ENCODE data around the gene ANKS6. TPM values are rescaled to one million over a fixed set of nuclear protein-coding genes. Genes with fewer than 3 reads are reported as not detected.

Gene ANKS6
- total RNA-seq, 1 experiment from 2014 or later = 19.6 TPM

GRCh38 chr9:98834386-98834785 lies 38.0 kb upstream of the ANKS6 start:
- Histone ChIP-seq H3K27me3 (ENCODE audit: control insufficient read depth, insufficient read depth, low read length) (no peaks in the 10 kb centered on the region), H3K27ac (ENCODE audit: low read length) (no peak overlapping the region), H3K4me1 (ENCODE audit: control insufficient read depth, insufficient read depth, low read length) (no peaks in the 10 kb centered on the region), H3K4me3 (ENCODE audit: low read depth in 2 of 2, low read length in 2 of 2) (no peak overlapping the region), H3K36me3 (ENCODE audit: control insufficient read depth, insufficient read depth, low read length) (no peaks in the 10 kb centered on the region), H3K9me3 (ENCODE audit: control insufficient read depth, insufficient read depth, low read depth, low read length) (no peaks in the 10 kb centered on the region)
- ChIA-PET CTCF (interaction anchor here (0.7 kb wide), 1 partner anchor 251 kb away, joined by 4 read pairs; no protein-coding TSS in a partner anchor), POLR2A (no interaction called here)
- ATAC-seq (no peak), DNase-seq (ENCODE audit: low read depth, low spot score) (no peak)
- intact Hi-C loops (cut with micrococcal nuclease; ENCODE audit: unreplicated experiment) = no loop called here
- no peak for TF ChIP-seq REST (IDR thresholded peaks at IDR 0.05; ENCODE audit: insufficient read depth in 1 of 2, low read depth in 2 of 2, low read length in 1 of 2)
- no peak for TF ChIP-seq TCF7L2 (IDR thresholded peaks at IDR 0.05; ENCODE audit: low read depth, low read length)
- TF ChIP-seq SIN3A (IDR thresholded peaks at IDR 0.05; ENCODE audit: borderline replicate concordance, insufficient read depth, low read depth, low read length) = no peak
- TF ChIP-seq CTCF (IDR thresholded peaks at IDR 0.05) = no peak
- TF ChIP-seq POLR2AphosphoS5 (IDR thresholded peaks at IDR 0.05; ENCODE audit: low read depth, low read length) = no peak
- in situ Hi-C loops (cut with HindIII; ENCODE audit: low pct_unique_long_range_greater_than_20kb, low sequenced_read_pairs) = no loop called here
- no TSS peak for BruUV-seq (replicated peaks)

- in situ Hi-C loops (cut with HindIII; ENCODE audit: low pct_unique_long_range_greater_than_20kb, low sequenced_read_pairs) = no loop called here
- POLR2A ChIA-PET = no interaction called here
- Histone ChIP-seq H3K27ac (ENCODE audit: low read length) (no peak overlapping the region), H3K4me1 (ENCODE audit: control insufficient read depth, insufficient read depth, low read length) (no peaks in the 10 kb centered on the region), H3K4me3 (ENCODE audit: low read depth in 2 of 2, low read length in 2 of 2) (no peak overlapping the region), H3K36me3 (ENCODE audit: control insufficient read depth, insufficient read depth, low read length) (no peaks in the 10 kb centered on the region), H3K9me3 (ENCODE audit: control insufficient read depth, insufficient read depth, low read depth, low read length) (no peaks in the 10 kb centered on the region), H3K27me3 (ENCODE audit: control insufficient read depth, insufficient read depth, low read length) (no peaks in the 10 kb centered on the region)
- no peak for ATAC-seq
- intact Hi-C loops (cut with micrococcal nuclease; ENCODE audit: unreplicated experiment) = no loop called here
- DNase-seq (ENCODE audit: low read depth, low spot score) = no peak
- no TSS peak for BruUV-seq (replicated peaks)
- CTCF ChIA-PET = no interaction called here
- no peak for TF ChIP-seq TCF7L2 (IDR thresholded peaks at IDR 0.05; ENCODE audit: low read depth, low read length)
- TF ChIP-seq CTCF (IDR thresholded peaks at IDR 0.05) = no peak
- no peak for TF ChIP-seq SIN3A (IDR thresholded peaks at IDR 0.05; ENCODE audit: borderline replicate concordance, insufficient read depth, low read depth, low read length)
- TF ChIP-seq REST (IDR thresholded peaks at IDR 0.05; ENCODE audit: insufficient read depth in 1 of 2, low read depth in 2 of 2, low read length in 1 of 2) = no peak
- no peak for TF ChIP-seq POLR2AphosphoS5 (IDR thresholded peaks at IDR 0.05; ENCODE audit: low read depth, low read length)
These were observed 37.0 kb upstream of the ANKS6 start for GRCh38 chr9:98833090-98833956.
